GM12872 (cell line): ENCODE measurements around the gene NAA16.

Experiments
- TF ChIP-seq, protein P1 (sequence below): IDR thresholded peaks from 3 replicates; pipeline ENCODE4 v1.5.1; 2011; ENCODE audit warnings: low read depth, mild to moderate bottlenecking, low read length, moderate library complexity; ENCODE audit not compliant: insufficient read depth

The NAA16 gene

DNA sequence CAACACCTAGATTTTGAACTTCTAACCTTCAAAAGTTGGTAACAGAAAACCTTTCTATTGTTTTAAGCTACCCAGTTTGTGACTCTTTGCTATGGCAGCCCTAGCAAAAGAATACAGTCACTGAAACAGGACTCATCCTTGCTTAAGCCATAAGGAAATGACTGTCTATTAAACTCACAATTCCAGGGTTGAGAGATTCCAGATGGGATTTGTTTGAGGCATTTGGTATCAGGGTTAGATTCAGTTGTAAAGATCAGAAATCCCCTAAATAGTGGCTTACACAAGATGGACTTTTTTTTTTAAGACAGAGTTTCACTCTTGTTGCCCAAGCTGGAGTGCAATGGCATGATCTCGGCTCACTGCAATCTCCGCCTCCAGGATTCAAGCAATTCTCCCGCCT, 105.2 kb downstream of the NAA16 start:
- TF ChIP-seq, protein P1, sequence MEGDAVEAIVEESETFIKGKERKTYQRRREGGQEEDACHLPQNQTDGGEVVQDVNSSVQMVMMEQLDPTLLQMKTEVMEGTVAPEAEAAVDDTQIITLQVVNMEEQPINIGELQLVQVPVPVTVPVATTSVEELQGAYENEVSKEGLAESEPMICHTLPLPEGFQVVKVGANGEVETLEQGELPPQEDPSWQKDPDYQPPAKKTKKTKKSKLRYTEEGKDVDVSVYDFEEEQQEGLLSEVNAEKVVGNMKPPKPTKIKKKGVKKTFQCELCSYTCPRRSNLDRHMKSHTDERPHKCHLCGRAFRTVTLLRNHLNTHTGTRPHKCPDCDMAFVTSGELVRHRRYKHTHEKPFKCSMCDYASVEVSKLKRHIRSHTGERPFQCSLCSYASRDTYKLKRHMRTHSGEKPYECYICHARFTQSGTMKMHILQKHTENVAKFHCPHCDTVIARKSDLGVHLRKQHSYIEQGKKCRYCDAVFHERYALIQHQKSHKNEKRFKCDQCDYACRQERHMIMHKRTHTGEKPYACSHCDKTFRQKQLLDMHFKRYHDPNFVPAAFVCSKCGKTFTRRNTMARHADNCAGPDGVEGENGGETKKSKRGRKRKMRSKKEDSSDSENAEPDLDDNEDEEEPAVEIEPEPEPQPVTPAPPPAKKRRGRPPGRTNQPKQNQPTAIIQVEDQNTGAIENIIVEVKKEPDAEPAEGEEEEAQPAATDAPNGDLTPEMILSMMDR: no peak

DNA sequence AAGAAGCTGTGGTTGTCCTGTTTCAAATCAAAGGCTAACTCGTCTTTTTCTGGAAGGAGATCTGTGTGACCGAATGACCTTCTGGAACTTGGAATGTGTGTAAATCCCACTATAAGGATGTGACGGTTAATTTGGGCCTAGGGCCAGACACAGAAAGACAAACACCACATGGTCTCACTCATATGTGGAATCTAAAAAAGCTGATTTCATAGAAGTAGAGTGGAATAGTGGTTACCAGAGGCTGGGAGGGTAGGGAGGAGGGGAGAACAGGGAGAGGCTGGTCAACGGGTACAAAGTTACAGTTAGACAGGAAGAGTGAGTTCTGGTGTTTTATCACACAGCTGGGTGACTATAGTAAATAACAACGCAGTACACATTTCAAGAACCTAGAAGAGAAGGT, 107.0 kb downstream of the NAA16 start:
- TF ChIP-seq, protein P1: no peak

DNA sequence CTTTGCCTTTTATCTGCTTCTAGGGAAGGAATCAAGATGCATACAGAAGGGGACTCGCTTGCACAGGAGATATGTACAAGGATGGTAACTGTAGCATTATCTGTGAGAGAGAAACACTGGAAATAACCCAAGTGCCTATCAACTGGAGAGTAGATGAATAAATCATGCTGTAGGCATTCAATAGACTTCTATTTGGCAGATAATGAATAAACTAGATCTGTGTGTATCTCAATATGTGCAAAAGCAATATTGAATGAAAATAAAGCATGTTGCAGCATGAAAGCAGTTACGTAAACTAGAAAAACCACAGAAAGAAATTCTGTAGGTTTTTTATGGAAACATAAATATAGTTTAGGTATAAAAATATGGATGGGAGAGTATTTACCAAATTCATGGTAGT, 107.7 kb downstream of the NAA16 start:
- TF ChIP-seq, protein P1: no peak

DNA sequence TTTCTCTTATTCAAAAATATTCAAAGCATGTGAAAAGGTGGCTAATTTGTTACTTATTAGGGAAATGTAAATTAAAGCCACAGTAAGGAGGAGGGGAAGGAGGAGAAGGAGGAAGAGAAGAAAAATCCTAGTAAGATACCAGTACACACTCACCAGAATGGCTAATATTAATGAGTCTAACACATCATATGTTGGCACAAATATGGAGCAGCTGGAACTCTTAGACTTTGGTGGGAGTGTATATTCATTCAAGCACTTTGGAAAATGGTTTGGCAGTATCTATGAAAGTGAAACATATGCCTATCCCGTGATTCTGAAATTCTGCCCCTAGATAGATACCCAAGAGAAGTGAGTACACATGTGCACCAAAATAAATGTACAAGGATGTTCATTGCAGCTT, 108.1 kb downstream of the NAA16 start:
- TF ChIP-seq, protein P1: no peak

DNA sequence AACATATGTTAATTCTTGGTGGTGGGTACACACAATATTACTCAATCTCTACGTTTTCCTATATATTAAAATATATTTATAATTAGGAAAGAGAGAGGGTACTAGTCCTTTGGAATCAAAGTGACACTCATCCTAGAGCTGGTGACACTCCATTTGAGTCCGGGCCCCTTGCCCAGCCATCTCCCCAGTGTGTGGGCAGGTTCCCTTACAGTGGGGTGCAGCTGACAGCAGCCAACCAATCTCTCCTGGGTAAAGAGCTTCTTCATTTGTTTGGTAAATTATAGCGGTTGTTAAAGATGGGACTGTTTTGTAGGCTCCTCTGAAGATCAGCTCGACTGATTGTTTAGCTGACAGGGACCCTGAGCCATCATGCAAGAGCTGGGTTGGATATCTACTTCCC, 109.1 kb downstream of the NAA16 start:
- TF ChIP-seq, protein P1: no peak

DNA sequence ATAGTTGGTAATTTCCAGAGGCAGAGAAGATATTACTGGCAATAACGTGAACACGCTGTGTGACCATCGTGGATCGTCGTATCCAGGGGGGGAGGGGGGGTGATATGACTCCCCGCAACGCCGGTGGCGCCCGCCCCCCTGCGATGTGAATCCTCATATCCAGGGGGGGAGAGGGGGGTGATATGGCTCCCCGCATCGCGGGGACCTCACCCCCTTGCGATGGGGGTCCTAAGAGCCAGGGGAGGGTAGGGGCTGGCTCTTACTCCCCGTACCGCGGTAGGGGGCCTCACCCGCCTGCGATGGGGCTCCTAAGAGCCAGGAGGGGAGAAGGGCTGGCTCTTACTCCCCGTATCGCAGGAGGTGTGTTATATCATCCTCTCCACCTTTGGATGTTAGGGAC, 115.0 kb downstream of the NAA16 start:
- TF ChIP-seq, protein P1: no peak
